Neural cell (in vitro differentiated cells): ENCODE results near the gene CASR.

Source experiments
- CTCF ChIP-seq: fragments of 450-650 bp; IDR thresholded peaks from 2 replicates; pipeline ENCODE4 v1.5.1; 2014; ENCODE audit warnings: antibody characterized with exemption, mild to moderate bottlenecking, moderate library complexity; ENCODE audit not compliant: poor library complexity, severe bottlenecking
- EP300 ChIP-seq: fragments of 450-650 bp; conservative IDR thresholded peaks from 2 replicates; pipeline ENCODE4 v1.6.1; 2014; ENCODE audit warnings: antibody characterized with exemption, mild to moderate bottlenecking, moderate library complexity; ENCODE audit not compliant: poor library complexity, severe bottlenecking
- EZH2 ChIP-seq: fragments of 200-600, 300-800 bp; shearing (Covaris generic), sonication (generic); IDR thresholded peaks from 2 replicates; pipeline ENCODE4 v1.6.1; 2014; ENCODE audit warnings: antibody characterized with exemption, low read length, borderline replicate concordance, mild to moderate bottlenecking; ENCODE audit not compliant: insufficient read depth, poor library complexity, severe bottlenecking
- MXI1 ChIP-seq: fragments of 450-650 bp; conservative IDR thresholded peaks from 2 replicates; pipeline ENCODE4 v1.6.1; 2014; ENCODE audit warnings: antibody characterized with exemption, mild to moderate bottlenecking; ENCODE audit not compliant: poor library complexity, severe bottlenecking
- POLR2AphosphoS5 ChIP-seq: IDR thresholded peaks from 2 replicates; pipeline ENCODE4 v1.6.1; 2012
- RAD21 ChIP-seq: fragments of 450-650 bp; conservative IDR thresholded peaks from 2 replicates; pipeline ENCODE4 v1.6.1; 2014; ENCODE audit warnings: antibody characterized with exemption, mild to moderate bottlenecking, moderate library complexity
- REST ChIP-seq: IDR thresholded peaks from 2 replicates; pipeline ENCODE4 v1.6.1; 2012; ENCODE audit warnings: borderline replicate concordance
- SMC3 ChIP-seq: fragments of 450-650 bp; conservative IDR thresholded peaks from 2 replicates; pipeline ENCODE4 v1.6.1; 2014; ENCODE audit warnings: antibody characterized with exemption, mild to moderate bottlenecking, moderate library complexity; ENCODE audit not compliant: poor library complexity
- TAF1 ChIP-seq: IDR thresholded peaks from 2 replicates; pipeline ENCODE4 v1.6.1; 2012; ENCODE audit warnings: low read depth

- TF ChIP-seq TAF1 (no peak), CTCF (no peak), RAD21 (no peak), POLR2AphosphoS5 (no peak), EP300 (no peak), EZH2 (no peak), SMC3 (no peak), MXI1 (no peak), REST (no peak)
Measured at GRCh38 chr3:122257644-122258364, 74.3 kb downstream of the CASR start.
